Measurements from ENCODE around the gene GPR61. TPM values are rescaled to one million over a fixed set of nuclear protein-coding genes. Genes with fewer than 3 reads are reported as not detected.

Gene GPR61
- total RNA-seq, 1 experiment from 2014 or later: 0.48 TPM

DNA sequence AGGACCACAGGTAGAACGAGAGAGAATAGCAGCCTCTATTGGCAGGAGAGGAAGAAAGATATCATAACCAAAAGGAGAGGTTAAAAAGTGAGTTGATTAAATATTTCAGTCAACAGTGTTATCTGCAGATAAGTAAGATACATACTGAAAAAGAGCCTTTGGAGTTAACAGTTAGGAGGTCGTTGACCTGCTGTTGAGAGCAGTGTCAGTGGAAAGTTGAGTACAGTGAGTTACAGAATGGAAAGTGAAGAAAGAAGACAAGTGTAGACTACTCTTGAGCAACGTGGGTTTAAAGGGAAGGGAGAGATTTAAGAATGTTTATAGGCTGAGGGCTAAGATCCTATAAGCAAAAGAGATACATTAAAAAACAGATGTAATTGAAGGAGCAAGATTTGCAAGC, 49.5 kb downstream of the GPR61 start:
- Histone ChIP-seq H2BK5ac (ENCODE audit: insufficient read length, low read length) (no peak overlapping the region), H4K20me1 (ENCODE audit: control insufficient read depth, insufficient read depth, insufficient read length) (no peaks in the 10 kb centered on the region), H3K27me3 (ENCODE audit: insufficient read depth, low read length) (no peaks in the 10 kb centered on the region), H3K18ac (ENCODE audit: insufficient read length, low read depth, low read length) (no peak overlapping the region), H3K9ac (ENCODE audit: extremely low read depth, insufficient read length, low read length) (no peak overlapping the region), H2BK20ac (ENCODE audit: low read depth, low read length, poor library complexity, severe bottlenecking) (no peak overlapping the region), H3T11ph (ENCODE audit: low read length) (no peak overlapping the region), H3K4me1 (ENCODE audit: insufficient read depth, low read length) (no peaks in the 10 kb centered on the region), H2BK12ac (ENCODE audit: insufficient read length, low read depth, low read length) (no peak overlapping the region), H2AK5ac (ENCODE audit: insufficient read length, low read length) (no peak overlapping the region), H3K4ac (ENCODE audit: low read depth, low read length) (no peak overlapping the region), H3K79me1 (ENCODE audit: insufficient read depth, low read depth, low read length, poor library complexity, severe bottlenecking) (no peaks in the 10 kb centered on the region), H3K79me2 (ENCODE audit: insufficient read depth, low read length) (no peaks in the 10 kb centered on the region), H3K23ac (ENCODE audit: insufficient read length, low read depth, low read length) (no peak overlapping the region), H3K56ac (ENCODE audit: insufficient read length, low read depth, low read length) (no peak overlapping the region), H3K4me2 (ENCODE audit: insufficient read depth, insufficient read length, low read length) (no peak overlapping the region), H3K27ac (ENCODE audit: insufficient read length, low read depth, low read length) (no peak overlapping the region), H2BK120ac (ENCODE audit: low read depth, low read length, poor library complexity, severe bottlenecking) (no peak overlapping the region), H2AFZ (ENCODE audit: low read length) (no peak overlapping the region), H3K23me2 (ENCODE audit: insufficient read length, low read depth, low read length, poor library complexity, severe bottlenecking) (no peaks in the 10 kb centered on the region), H4K91ac (ENCODE audit: insufficient read length, low read depth, low read length) (no peak overlapping the region), H4K5ac (ENCODE audit: insufficient read length, low read depth, low read length) (no peak overlapping the region), H2BK15ac (ENCODE audit: low read depth, low read length) (no peak overlapping the region), H3K14ac (ENCODE audit: insufficient read depth, low read length) (no peak overlapping the region), H3K9me3 (ENCODE audit: control insufficient read depth, low read depth, low read length) (no peaks in the 10 kb centered on the region), H4K8ac (replicated peaks; ENCODE audit: insufficient read length, low read depth, low read length) (no peak overlapping the region)
- H3K9me3 Mint-ChIP-seq: no peaks in the 10 kb centered on the region
- peaks cover 12 to 65% (median 60%) of the 10 kb centered on the region in 3 experiments; a peak in 6 of 7 replicates for H3K36me3 Mint-ChIP-seq (ENCODE audit: insufficient read depth in 1 of 3, low read depth in 3 of 3)
- TF ChIP-seq, protein P1, sequence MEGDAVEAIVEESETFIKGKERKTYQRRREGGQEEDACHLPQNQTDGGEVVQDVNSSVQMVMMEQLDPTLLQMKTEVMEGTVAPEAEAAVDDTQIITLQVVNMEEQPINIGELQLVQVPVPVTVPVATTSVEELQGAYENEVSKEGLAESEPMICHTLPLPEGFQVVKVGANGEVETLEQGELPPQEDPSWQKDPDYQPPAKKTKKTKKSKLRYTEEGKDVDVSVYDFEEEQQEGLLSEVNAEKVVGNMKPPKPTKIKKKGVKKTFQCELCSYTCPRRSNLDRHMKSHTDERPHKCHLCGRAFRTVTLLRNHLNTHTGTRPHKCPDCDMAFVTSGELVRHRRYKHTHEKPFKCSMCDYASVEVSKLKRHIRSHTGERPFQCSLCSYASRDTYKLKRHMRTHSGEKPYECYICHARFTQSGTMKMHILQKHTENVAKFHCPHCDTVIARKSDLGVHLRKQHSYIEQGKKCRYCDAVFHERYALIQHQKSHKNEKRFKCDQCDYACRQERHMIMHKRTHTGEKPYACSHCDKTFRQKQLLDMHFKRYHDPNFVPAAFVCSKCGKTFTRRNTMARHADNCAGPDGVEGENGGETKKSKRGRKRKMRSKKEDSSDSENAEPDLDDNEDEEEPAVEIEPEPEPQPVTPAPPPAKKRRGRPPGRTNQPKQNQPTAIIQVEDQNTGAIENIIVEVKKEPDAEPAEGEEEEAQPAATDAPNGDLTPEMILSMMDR (conservative IDR thresholded peaks at IDR 0.05): no peak
- no peaks in the 10 kb centered on the region for H3K27me3 Mint-ChIP-seq (ENCODE audit: low read depth)
- no CpG with 5 or more reads among the region's 3 CpGs for WGBS (ENCODE audit: extremely low coverage, insufficient read length, low lambda C conversion rate)
- no peak overlapping the region for H3K27ac Mint-ChIP-seq
- H3K4me1 Mint-ChIP-seq: no peaks in the 10 kb centered on the region
- no peak for DNase-seq
- no peak overlapping the region for H3K4me3 Mint-ChIP-seq
